Loucy (cell line): ENCODE results near the gene MCTP2.

ENCODE experiments used
- H2AFZ ChIP-seq: fragments of 200-600 bp; sonication (generic); 2 replicates; pipeline ENCODE4 v1.6.0; 2016; ENCODE audit warnings: antibody characterized with exemption, mild to moderate bottlenecking, low read length, moderate library complexity
- H3F3A ChIP-seq: fragments of 200-600 bp; 2 replicates; pipeline ENCODE4 v1.6.0; 2016; ENCODE audit warnings: antibody characterized with exemption, low read depth, mild to moderate bottlenecking
- H3K27me3 ChIP-seq: fragments of 200-600 bp; sonication (generic); 2 replicates; pipeline ENCODE4 v1.6.1; 2014; ENCODE audit warnings: low read length, mild to moderate bottlenecking; ENCODE audit not compliant: insufficient read depth, poor library complexity, severe bottlenecking
- H3K36me3 ChIP-seq: fragments of 200-600 bp; sonication (generic); 2 replicates; pipeline ENCODE4 v1.6.1; 2016; ENCODE audit warnings: low read length; ENCODE audit not compliant: insufficient read depth
- H3K4me1 ChIP-seq: fragments of 200-600 bp; sonication (generic); 2 replicates; pipeline ENCODE4 v1.5.1; 2014; ENCODE audit warnings: low read length, mild to moderate bottlenecking; ENCODE audit not compliant: insufficient read depth, poor library complexity, severe bottlenecking
- H3K4me2 ChIP-seq: fragments of 200-600 bp; sonication (generic); 2 replicates; pipeline ENCODE4 v1.6.0; 2014; ENCODE audit warnings: antibody characterized with exemption, low read length, low read depth, mild to moderate bottlenecking; ENCODE audit not compliant: poor library complexity, severe bottlenecking
- H3K4me3 ChIP-seq: fragments of 200-600 bp; sonication (generic); 2 replicates; pipeline ENCODE4 v1.5.1; 2014; ENCODE audit warnings: low read length, mild to moderate bottlenecking, mixed read lengths; ENCODE audit not compliant: poor library complexity, severe bottlenecking
- H3K79me2 ChIP-seq: fragments of 200-600 bp; sonication (generic); 2 replicates; pipeline ENCODE4 v1.6.1; 2014; ENCODE audit warnings: low read length; ENCODE audit not compliant: insufficient read depth
- H3K9ac ChIP-seq: fragments of 200-600 bp; sonication (generic); 2 replicates; pipeline ENCODE4 v1.6.0; 2014; ENCODE audit warnings: mild to moderate bottlenecking, low read depth, low read length, moderate library complexity; ENCODE audit not compliant: poor library complexity, severe bottlenecking
- H3K9me2 ChIP-seq: fragments of 200-600 bp; sonication (generic); replicated peaks from 2 replicates; pipeline ENCODE4 v1.6.1; 2016; ENCODE audit warnings: low read depth, low read length, mixed read lengths
- H3K9me3 ChIP-seq: fragments of 200-600 bp; sonication (generic); 2 replicates; pipeline ENCODE4 v1.6.1; 2014; ENCODE audit warnings: mild to moderate bottlenecking, antibody characterized with exemption, low read length, low read depth; ENCODE audit not compliant: insufficient read depth
- H4K20me1 ChIP-seq: fragments of 200-600 bp; sonication (generic); 2 replicates; pipeline ENCODE4 v1.6.0; 2014; ENCODE audit warnings: antibody characterized with exemption, low read length, mild to moderate bottlenecking; ENCODE audit not compliant: insufficient read depth, poor library complexity, severe bottlenecking
- CTCF ChIP-seq: fragments of 200-600 bp; sonication (generic); conservative IDR thresholded peaks from 2 replicates; pipeline ENCODE4 v1.5.1; 2014; ENCODE audit warnings: mild to moderate bottlenecking, antibody characterized with exemption, low read length
- EZH2phosphoT487 ChIP-seq: fragments of 200-600 bp; IDR thresholded peaks from 2 replicates; pipeline ENCODE4 v1.6.1; 2018; ENCODE audit warnings: antibody characterized with exemption, mild to moderate bottlenecking, moderate library complexity, borderline replicate concordance

MCTP2 gene

GRCh38 chr15:94205366-94205765 is 26.0 kb upstream of the MCTP2 start:
- H4K20me1 ChIP-seq, result no peaks in the 10 kb centered on the region
- H3K36me3 ChIP-seq, result no peaks in the 10 kb centered on the region
- H3K9ac ChIP-seq, result peak overlapping the region; percentile 71
- no peaks in the 10 kb centered on the region for H3K9me2 ChIP-seq
- peak overlapping the region; percentile 65 for H3K4me3 ChIP-seq
- H3K9me3 ChIP-seq, result no peaks in the 10 kb centered on the region
- H2AFZ ChIP-seq, result no peak overlapping the region
- no peaks in the 10 kb centered on the region for H3K79me2 ChIP-seq
- H3K4me1 ChIP-seq, result peaks cover 44% of the 10 kb centered on the region
- TF ChIP-seq CTCF (no peak), EZH2phosphoT487 (no peak)
- no peaks in the 10 kb centered on the region for H3K27me3 ChIP-seq
- H3F3A ChIP-seq, result peaks cover 2% of the 10 kb centered on the region; the same call in 1 of the 2 replicates
- peak overlapping the region; percentile 83 for H3K4me2 ChIP-seq

GRCh38 chr15:94206463-94207167 is 24.7 kb upstream of the MCTP2 start:
- H4K20me1 ChIP-seq, result no peaks in the 10 kb centered on the region
- H3K27me3 ChIP-seq, result no peaks in the 10 kb centered on the region
- H3K9me2 ChIP-seq, result no peaks in the 10 kb centered on the region
- no peaks in the 10 kb centered on the region for H3K9me3 ChIP-seq
- H3K4me3 ChIP-seq, result peak overlapping the region; percentile 65
- H3K4me2 ChIP-seq, result peak overlapping the region; percentile 83
- TF ChIP-seq EZH2phosphoT487 (no peak), CTCF (no peak)
- peak overlapping the region; percentile 24; the same call in 1 of the 2 replicates for H2AFZ ChIP-seq
- peaks cover 46% of the 10 kb centered on the region for H3K4me1 ChIP-seq
- H3F3A ChIP-seq, result peaks cover 2% of the 10 kb centered on the region; the same call in 1 of the 2 replicates
- H3K79me2 ChIP-seq, result no peaks in the 10 kb centered on the region
- peak overlapping the region; percentile 71 for H3K9ac ChIP-seq
- H3K36me3 ChIP-seq, result no peaks in the 10 kb centered on the region

- H3K9ac ChIP-seq, result peak overlapping the region; percentile 18
- H4K20me1 ChIP-seq, result no peaks in the 10 kb centered on the region
- H3K4me2 ChIP-seq, result peak overlapping the region; percentile 42
- peak overlapping the region; percentile 30 for H3K4me3 ChIP-seq
- no peak overlapping the region for H2AFZ ChIP-seq
- H3K4me1 ChIP-seq, result peaks cover 29% of the 10 kb centered on the region
- no peaks in the 10 kb centered on the region for H3F3A ChIP-seq
- no peaks in the 10 kb centered on the region for H3K9me3 ChIP-seq
- H3K79me2 ChIP-seq, result no peaks in the 10 kb centered on the region
- no peaks in the 10 kb centered on the region for H3K9me2 ChIP-seq
- H3K36me3 ChIP-seq, result no peaks in the 10 kb centered on the region
- H3K27me3 ChIP-seq, result no peaks in the 10 kb centered on the region
- TF ChIP-seq EZH2phosphoT487 (no peak), CTCF (peak; percentile 20; the same call in 1 of the 2 replicates)
Observed at GRCh38 chr15:94212291-94212690, 19.1 kb upstream of the MCTP2 start.
